Neural cell (in vitro differentiated cells): ENCODE results near the gene UPK1B.
"Not testable (repeated sequence)": the region's sequence is repeated elsewhere in the genome, so short reads cannot be mapped to it uniquely, and the experiment has no call there.

Experiments used
- CTCF ChIP-seq: fragments of 450-650 bp; IDR thresholded peaks from 2 replicates; pipeline ENCODE4 v1.5.1; 2014; ENCODE audit warnings: antibody characterized with exemption, mild to moderate bottlenecking, moderate library complexity; ENCODE audit not compliant: poor library complexity, severe bottlenecking
- EP300 ChIP-seq: fragments of 450-650 bp; conservative IDR thresholded peaks from 2 replicates; pipeline ENCODE4 v1.6.1; 2014; ENCODE audit warnings: antibody characterized with exemption, mild to moderate bottlenecking, moderate library complexity; ENCODE audit not compliant: poor library complexity, severe bottlenecking
- EZH2 ChIP-seq: fragments of 200-600, 300-800 bp; shearing (Covaris generic), sonication (generic); IDR thresholded peaks from 2 replicates; pipeline ENCODE4 v1.6.1; 2014; ENCODE audit warnings: antibody characterized with exemption, low read length, borderline replicate concordance, mild to moderate bottlenecking; ENCODE audit not compliant: insufficient read depth, poor library complexity, severe bottlenecking
- TF ChIP-seq, protein P1 (sequence below): IDR thresholded peaks from 2 replicates; pipeline ENCODE4 v1.6.1; 2012; ENCODE audit warnings: borderline replicate concordance

DNA sequence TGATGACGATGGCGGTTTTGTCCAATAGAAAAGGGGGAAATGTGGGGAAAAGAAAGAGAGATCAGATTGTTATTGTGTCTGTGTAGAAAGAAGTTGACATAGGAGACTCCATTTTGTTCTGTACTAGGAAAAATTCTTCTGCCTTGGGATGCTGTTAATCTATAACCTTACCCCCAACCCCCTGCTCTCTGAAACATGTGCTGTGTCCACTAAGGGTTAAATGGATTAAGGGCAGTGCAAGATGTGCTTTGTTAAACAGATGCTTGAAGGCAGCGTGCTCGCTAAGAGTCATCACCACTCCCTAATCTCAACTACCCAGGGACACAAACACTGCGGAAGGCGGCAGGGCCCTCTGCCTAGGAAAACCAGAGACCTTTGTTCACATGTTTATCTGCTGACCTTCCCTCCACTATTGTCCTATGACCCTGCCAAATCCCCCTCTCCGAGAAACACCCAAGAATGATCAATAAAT is 69.7 kb downstream of the UPK1B start:
- TF ChIP-seq EZH2, EP300, CTCF: not testable (repeated sequence)
- TF ChIP-seq, protein P1, sequence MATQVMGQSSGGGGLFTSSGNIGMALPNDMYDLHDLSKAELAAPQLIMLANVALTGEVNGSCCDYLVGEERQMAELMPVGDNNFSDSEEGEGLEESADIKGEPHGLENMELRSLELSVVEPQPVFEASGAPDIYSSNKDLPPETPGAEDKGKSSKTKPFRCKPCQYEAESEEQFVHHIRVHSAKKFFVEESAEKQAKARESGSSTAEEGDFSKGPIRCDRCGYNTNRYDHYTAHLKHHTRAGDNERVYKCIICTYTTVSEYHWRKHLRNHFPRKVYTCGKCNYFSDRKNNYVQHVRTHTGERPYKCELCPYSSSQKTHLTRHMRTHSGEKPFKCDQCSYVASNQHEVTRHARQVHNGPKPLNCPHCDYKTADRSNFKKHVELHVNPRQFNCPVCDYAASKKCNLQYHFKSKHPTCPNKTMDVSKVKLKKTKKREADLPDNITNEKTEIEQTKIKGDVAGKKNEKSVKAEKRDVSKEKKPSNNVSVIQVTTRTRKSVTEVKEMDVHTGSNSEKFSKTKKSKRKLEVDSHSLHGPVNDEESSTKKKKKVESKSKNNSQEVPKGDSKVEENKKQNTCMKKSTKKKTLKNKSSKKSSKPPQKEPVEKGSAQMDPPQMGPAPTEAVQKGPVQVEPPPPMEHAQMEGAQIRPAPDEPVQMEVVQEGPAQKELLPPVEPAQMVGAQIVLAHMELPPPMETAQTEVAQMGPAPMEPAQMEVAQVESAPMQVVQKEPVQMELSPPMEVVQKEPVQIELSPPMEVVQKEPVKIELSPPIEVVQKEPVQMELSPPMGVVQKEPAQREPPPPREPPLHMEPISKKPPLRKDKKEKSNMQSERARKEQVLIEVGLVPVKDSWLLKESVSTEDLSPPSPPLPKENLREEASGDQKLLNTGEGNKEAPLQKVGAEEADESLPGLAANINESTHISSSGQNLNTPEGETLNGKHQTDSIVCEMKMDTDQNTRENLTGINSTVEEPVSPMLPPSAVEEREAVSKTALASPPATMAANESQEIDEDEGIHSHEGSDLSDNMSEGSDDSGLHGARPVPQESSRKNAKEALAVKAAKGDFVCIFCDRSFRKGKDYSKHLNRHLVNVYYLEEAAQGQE = not testable (repeated sequence)
